HCT116 (cell line): ENCODE results near the gene TCEAL5.

Experiments used
- CEBPB ChIP-seq: IDR thresholded peaks from 2 replicates; pipeline ENCODE4 v1.6.1; 2012; ENCODE audit warnings: low read depth
- EGR1 ChIP-seq: IDR thresholded peaks from 2 replicates; pipeline ENCODE4 v1.6.1; 2012; ENCODE audit warnings: low read depth
- EZH2 ChIP-seq: fragments of 200-600 bp; sonication (generic); IDR thresholded peaks from 2 replicates; pipeline ENCODE4 v1.6.1; 2017; ENCODE audit warnings: antibody characterized with exemption, mixed run types
- EZH2phosphoT487 ChIP-seq: fragments of 200-600 bp; IDR thresholded peaks from 2 replicates; pipeline ENCODE4 v1.6.1; 2018; ENCODE audit warnings: antibody characterized with exemption, borderline replicate concordance
- POLR2A ChIP-seq: IDR thresholded peaks from 2 replicates; pipeline ENCODE4 v1.7.0; 2011; ENCODE audit warnings: borderline replicate concordance; ENCODE audit not compliant: insufficient read depth, insufficient read length; ENCODE audit errors: extremely low read depth
- SIN3A ChIP-seq: IDR thresholded peaks from 2 replicates; pipeline ENCODE4 v1.6.1; 2012; ENCODE audit warnings: low read depth
- SRF ChIP-seq: IDR thresholded peaks from 2 replicates; pipeline ENCODE4 v1.6.1; 2012; ENCODE audit warnings: low read depth
- YY1 ChIP-seq: IDR thresholded peaks from 2 replicates; pipeline ENCODE4 v1.6.1; 2011; ENCODE audit warnings: low read length, low read depth, moderate library complexity, mild to moderate bottlenecking; ENCODE audit not compliant: insufficient replicate concordance; ENCODE audit errors: extremely low read depth
- ZNF274 ChIP-seq: fragments of 200-500 bp; sonication (Bioruptor generic); IDR thresholded peaks from 2 replicates; pipeline ENCODE4 v1.6.1; 2014; ENCODE audit warnings: mild to moderate bottlenecking, low read depth, low read length, inconsistent platforms
- TF ChIP-seq, protein P1 (sequence below), 3 experiments: fragments of 200-600 bp in 1 of 3; sonication (generic) in 1 of 3; IDR thresholded peaks in 2 of 3; conservative IDR thresholded peaks in 1 of 3; 2 replicates each; pipeline ENCODE4 v1.5.1; 2012 to 2017; ENCODE audit warnings: low read depth in 2 of 3, low read length in 2 of 3, antibody characterized with exemption in 1 of 3, borderline replicate concordance in 1 of 3, control low read depth in 1 of 3, mild to moderate bottlenecking in 1 of 3, mixed read lengths in 1 of 3, mixed run types in 1 of 3, moderate library complexity in 1 of 3; ENCODE audit not compliant: insufficient read depth in 1 of 3
- TF ChIP-seq, protein P2 (sequence below): IDR thresholded peaks from 2 replicates; pipeline ENCODE4 v1.6.1; 2011; ENCODE audit warnings: mild to moderate bottlenecking, low read length, moderate library complexity; ENCODE audit not compliant: insufficient replicate concordance; ENCODE audit errors: extremely low read depth
- TF ChIP-seq, protein P3 (sequence below): IDR thresholded peaks from 2 replicates; pipeline ENCODE4 v1.6.1; 2012
- TF ChIP-seq, protein P4 (sequence below): IDR thresholded peaks from 2 replicates; pipeline ENCODE4 v1.6.1; 2012; ENCODE audit warnings: low read depth

DNA sequence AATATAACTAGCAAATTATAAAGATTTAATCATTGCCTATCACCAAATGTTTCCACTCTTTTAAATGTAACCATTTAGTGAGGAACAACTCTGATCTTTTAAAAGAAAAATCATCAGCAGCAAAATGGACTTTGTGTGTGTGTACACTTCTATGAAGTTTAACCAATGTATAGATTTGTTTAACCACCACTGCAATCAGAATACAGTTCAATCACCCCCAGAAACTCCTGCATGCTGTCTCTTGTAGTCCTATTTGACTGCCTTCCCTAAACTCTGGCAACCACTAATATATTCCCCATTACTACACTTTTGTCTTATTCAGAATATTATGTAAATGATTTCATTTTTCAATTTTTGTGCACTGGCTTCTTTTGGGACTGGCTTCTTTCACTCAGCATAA, 19.9 kb downstream of the TCEAL5 start:
- TF ChIP-seq, protein P1, sequence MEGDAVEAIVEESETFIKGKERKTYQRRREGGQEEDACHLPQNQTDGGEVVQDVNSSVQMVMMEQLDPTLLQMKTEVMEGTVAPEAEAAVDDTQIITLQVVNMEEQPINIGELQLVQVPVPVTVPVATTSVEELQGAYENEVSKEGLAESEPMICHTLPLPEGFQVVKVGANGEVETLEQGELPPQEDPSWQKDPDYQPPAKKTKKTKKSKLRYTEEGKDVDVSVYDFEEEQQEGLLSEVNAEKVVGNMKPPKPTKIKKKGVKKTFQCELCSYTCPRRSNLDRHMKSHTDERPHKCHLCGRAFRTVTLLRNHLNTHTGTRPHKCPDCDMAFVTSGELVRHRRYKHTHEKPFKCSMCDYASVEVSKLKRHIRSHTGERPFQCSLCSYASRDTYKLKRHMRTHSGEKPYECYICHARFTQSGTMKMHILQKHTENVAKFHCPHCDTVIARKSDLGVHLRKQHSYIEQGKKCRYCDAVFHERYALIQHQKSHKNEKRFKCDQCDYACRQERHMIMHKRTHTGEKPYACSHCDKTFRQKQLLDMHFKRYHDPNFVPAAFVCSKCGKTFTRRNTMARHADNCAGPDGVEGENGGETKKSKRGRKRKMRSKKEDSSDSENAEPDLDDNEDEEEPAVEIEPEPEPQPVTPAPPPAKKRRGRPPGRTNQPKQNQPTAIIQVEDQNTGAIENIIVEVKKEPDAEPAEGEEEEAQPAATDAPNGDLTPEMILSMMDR (IDR thresholded peaks at IDR 0.05 in 2 of 3, conservative IDR thresholded peaks at IDR 0.05 in 1 of 3; ENCODE audit: borderline replicate concordance in 1 of 3, insufficient read depth in 1 of 3, low read depth in 2 of 3, low read length in 2 of 3) = no peak
- TF ChIP-seq YY1 (no peak), EZH2phosphoT487 (no peak), CEBPB (no peak), SRF (no peak), POLR2A (no peak), EGR1 (no peak), ZNF274 (no peak), EZH2 (no peak), SIN3A (no peak)
- TF ChIP-seq, protein P2, sequence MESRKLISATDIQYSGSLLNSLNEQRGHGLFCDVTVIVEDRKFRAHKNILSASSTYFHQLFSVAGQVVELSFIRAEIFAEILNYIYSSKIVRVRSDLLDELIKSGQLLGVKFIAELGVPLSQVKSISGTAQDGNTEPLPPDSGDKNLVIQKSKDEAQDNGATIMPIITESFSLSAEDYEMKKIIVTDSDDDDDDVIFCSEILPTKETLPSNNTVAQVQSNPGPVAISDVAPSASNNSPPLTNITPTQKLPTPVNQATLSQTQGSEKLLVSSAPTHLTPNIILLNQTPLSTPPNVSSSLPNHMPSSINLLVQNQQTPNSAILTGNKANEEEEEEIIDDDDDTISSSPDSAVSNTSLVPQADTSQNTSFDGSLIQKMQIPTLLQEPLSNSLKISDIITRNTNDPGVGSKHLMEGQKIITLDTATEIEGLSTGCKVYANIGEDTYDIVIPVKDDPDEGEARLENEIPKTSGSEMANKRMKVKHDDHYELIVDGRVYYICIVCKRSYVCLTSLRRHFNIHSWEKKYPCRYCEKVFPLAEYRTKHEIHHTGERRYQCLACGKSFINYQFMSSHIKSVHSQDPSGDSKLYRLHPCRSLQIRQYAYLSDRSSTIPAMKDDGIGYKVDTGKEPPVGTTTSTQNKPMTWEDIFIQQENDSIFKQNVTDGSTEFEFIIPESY = no peak
- TF ChIP-seq, protein P3, sequence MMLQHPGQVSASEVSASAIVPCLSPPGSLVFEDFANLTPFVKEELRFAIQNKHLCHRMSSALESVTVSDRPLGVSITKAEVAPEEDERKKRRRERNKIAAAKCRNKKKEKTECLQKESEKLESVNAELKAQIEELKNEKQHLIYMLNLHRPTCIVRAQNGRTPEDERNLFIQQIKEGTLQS = no peak
- TF ChIP-seq, protein P4, sequence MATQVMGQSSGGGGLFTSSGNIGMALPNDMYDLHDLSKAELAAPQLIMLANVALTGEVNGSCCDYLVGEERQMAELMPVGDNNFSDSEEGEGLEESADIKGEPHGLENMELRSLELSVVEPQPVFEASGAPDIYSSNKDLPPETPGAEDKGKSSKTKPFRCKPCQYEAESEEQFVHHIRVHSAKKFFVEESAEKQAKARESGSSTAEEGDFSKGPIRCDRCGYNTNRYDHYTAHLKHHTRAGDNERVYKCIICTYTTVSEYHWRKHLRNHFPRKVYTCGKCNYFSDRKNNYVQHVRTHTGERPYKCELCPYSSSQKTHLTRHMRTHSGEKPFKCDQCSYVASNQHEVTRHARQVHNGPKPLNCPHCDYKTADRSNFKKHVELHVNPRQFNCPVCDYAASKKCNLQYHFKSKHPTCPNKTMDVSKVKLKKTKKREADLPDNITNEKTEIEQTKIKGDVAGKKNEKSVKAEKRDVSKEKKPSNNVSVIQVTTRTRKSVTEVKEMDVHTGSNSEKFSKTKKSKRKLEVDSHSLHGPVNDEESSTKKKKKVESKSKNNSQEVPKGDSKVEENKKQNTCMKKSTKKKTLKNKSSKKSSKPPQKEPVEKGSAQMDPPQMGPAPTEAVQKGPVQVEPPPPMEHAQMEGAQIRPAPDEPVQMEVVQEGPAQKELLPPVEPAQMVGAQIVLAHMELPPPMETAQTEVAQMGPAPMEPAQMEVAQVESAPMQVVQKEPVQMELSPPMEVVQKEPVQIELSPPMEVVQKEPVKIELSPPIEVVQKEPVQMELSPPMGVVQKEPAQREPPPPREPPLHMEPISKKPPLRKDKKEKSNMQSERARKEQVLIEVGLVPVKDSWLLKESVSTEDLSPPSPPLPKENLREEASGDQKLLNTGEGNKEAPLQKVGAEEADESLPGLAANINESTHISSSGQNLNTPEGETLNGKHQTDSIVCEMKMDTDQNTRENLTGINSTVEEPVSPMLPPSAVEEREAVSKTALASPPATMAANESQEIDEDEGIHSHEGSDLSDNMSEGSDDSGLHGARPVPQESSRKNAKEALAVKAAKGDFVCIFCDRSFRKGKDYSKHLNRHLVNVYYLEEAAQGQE = no peak
